Cortex of kidney (tissue), 1 donor: ENCODE data around the gene DGUOK.

Source experiments
- DNase-seq: peaks from one replicate; lab custom pipeline; 2025; lab: John Stamatoyannopoulos, UW

The DGUOK gene

GRCh38 chr2:73981081-73982001 is 54.7 kb downstream of the DGUOK start:
- no peak for DNase-seq

- DNase-seq, result no peak
Measured at GRCh38 chr2:73982140-73982617, 55.5 kb downstream of the DGUOK start.

GRCh38 chr2:73983322-73984202 is 56.9 kb downstream of the DGUOK start:
- no peak for DNase-seq

- DNase-seq, result no peak
Measured at GRCh38 chr2:73984203-73984921, 57.7 kb downstream of the DGUOK start, which contains the start of gene TET3. TET3 (plus strand) TSS chr2:73984910; CDS start chr2:73986404, 1,494 bp downstream.

GRCh38 chr2:73984922-73985307 is 58.2 kb downstream of the DGUOK start:
- no peak for DNase-seq

- DNase-seq, result no peak
Measured at GRCh38 chr2:73985308-73986084, 58.8 kb downstream of the DGUOK start.

- no peak for DNase-seq
Measured at GRCh38 chr2:73986085-73986681, 59.5 kb downstream of the DGUOK start.

GRCh38 chr2:73987109-73987947 is 60.6 kb downstream of the DGUOK start:
- DNase-seq, result no peak

- no peak for DNase-seq
Measured at GRCh38 chr2:73987948-73988700, 61.4 kb downstream of the DGUOK start.

GRCh38 chr2:73989972-73990371 is 63.3 kb downstream of the DGUOK start:
- no peak for DNase-seq

GRCh38 chr2:73990531-73990930 is 63.9 kb downstream of the DGUOK start:
- DNase-seq, result no peak

- no peak for DNase-seq
Measured at GRCh38 chr2:73992036-73992435, 65.4 kb downstream of the DGUOK start.

GRCh38 chr2:73993376-73993775 is 66.7 kb downstream of the DGUOK start:
- no peak for DNase-seq

- DNase-seq, result no peak
Measured at GRCh38 chr2:73993778-73994177, 67.1 kb downstream of the DGUOK start.

GRCh38 chr2:73994178-73994831 is 67.6 kb downstream of the DGUOK start:
- no peak for DNase-seq

GRCh38 chr2:73995810-73996209 is 69.1 kb downstream of the DGUOK start:
- no peak for DNase-seq

GRCh38 chr2:73997813-73998212 is 71.1 kb downstream of the DGUOK start:
- no peak for DNase-seq

- DNase-seq, result no peak
Measured at GRCh38 chr2:73998451-73998850, 71.8 kb downstream of the DGUOK start.
